Activated CD4-positive, CD25-positive, alpha-beta regulatory T cell treated with anti-CD3 and anti-CD28 coated beads, Interleukin-2, amount 50 U/mL, for 72 hours (primary cell): ENCODE results near the gene CCDC183.
"Not testable (repeated sequence)": the region's sequence is repeated elsewhere in the genome, so short reads cannot be mapped to it uniquely, and the experiment has no call there.

ENCODE experiments used
- DNase-seq: peaks from one replicate; pipeline ENCODE4 v3.0.0; 2021

The CCDC183 gene

DNA sequence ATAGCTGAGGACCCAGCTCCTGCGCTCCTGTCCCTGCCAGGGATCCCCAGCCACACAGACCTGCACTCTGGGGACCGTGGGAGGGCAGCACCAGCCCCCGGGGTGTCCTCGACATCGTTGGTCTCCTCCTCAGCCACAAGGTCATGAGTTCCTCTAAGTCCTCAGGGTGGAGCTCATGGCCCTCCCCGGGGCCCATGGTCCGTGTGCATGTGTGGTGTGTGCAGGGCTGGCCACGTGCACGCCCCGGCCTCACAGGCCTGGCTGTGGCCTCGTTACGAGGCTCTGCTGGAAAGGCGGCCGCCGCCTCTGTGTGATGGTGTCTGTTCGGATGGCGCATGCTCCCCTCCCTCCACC is 30.0 kb downstream of the CCDC183 start:
- no peak for DNase-seq

DNA sequence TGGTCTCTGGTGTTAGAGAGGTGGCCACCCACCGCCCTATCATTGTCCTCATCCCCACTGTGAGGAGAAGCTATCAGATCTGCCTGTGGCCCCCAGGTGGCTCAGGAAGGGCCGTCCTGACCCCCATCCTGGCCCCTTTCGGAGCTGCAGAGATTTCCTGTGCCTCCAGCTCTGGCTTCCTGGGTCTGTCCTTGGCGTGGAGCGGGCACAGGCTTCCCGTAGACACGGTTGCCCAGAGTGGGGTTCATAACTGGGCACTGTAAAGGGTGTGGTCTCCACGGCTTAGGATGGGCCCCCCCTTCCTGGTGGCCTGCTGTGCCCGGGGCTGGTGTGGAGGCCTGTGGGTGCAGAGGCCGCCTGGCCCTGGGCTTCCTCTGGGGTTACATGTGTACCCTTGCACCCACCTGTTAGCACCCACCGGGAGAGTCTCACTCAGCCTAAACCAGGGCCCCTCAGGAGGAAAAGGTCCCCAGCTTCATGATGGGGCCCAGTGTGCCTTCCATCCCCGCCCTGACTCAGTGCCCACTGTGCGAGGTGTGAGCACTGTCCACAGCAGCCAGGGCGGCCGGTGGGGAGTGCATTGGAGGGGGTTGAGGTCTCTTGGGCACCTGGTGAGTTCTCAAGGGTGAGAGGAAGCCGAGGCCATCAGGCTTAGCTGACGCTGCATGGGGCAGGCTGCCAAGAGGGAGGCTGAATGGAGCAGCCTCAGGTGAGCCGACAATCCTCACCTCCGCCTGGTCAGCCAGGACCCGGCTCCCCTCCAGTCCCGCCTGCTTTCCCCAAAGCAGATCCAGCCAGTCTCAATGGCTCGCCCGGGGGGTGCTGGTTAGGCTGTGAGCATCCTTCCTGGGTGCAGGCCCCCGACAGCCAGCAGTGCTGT is 30.8 kb downstream of the CCDC183 start:
- DNase-seq: no peak

GRCh38 chr9:136827794-136828473 is 31.8 kb downstream of the CCDC183 start:
- DNase-seq: no peak

GRCh38 chr9:136828474-136829140 is 32.5 kb downstream of the CCDC183 start:
- no peak for DNase-seq

DNA sequence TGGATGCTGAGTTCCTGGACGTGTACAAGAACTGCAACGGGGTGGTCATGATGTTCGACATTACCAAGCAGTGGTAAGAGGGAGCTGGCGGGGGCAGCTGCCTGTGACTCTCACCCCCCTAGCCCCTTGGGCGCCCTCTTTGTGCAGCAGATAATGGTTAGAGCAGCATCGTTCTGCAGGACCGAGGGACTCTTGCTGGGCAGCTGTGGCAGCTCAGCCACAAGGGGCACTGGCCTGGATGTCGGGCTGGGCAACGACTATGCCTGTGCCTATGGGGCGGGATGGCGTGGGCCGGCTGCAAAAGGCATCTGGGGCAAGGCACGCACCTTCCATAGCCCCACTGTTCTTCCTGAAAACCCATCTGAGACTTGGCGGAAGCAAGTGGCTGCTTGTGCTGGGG is 33.3 kb downstream of the CCDC183 start:
- DNase-seq: no peak

GRCh38 chr9:136829981-136830885 is 34.1 kb downstream of the CCDC183 start:
- no peak for DNase-seq

GRCh38 chr9:136831002-136831719 is 35.0 kb downstream of the CCDC183 start:
- DNase-seq: no peak

- no peak for DNase-seq
Measured at GRCh38 chr9:136831720-136832104, 35.6 kb downstream of the CCDC183 start.

DNA sequence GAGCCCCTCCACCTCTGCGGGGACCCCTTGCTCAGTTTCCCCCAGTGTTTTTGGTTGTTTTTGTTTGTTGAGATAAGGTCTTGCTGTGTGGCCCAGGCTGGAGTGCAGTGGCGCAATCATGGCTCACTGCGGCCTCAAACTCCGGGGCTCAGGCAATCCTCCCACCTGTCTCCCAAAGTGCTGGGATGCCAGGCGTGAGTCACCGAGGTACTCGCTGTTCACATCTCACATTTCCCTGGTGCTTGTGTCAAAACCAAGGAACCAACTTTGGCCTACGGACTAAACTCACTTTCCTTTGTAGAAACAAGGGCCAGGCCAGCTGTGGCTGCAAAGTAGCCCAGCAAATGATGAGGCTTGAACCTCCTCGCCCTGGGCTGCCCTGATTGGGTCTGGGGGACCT is 36.4 kb downstream of the CCDC183 start:
- DNase-seq: no peak

DNA sequence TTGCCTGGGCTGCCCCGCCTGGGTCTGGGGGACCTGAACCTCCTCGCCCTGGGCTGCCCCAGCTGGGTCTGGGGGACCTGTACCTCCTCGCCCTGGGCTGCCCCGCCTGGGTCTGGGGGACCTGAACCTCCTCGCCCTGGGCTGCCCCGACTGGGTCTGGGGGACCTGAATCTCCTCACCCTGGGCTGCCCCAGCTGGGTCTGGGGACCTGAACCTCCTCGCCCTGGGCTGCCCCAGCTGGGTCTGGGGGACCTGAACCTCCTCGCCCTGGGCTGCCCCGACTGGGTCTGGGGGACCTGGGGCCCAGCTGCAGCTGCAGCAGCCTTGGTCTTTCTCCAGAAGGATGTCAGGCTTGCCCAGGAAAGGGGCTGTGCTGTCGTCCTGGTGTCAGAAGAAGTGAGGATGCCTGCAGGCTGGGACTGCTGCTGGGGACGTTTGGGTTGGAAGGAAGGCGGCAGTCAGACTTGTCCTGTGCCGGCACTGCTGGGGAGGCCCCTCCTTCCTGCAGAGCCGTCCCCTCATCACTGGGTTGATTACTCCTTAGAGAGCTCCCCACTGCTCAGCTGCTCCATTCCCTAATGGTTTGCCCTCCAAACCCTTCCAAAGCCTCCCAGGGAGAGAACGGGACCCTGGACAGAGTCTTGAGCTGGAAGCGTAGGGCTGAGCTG is 37.4 kb downstream of the CCDC183 start:
- DNase-seq: not testable (repeated sequence)

GRCh38 chr9:136835162-136835931 is 39.2 kb downstream of the CCDC183 start:
- DNase-seq: no peak

DNA sequence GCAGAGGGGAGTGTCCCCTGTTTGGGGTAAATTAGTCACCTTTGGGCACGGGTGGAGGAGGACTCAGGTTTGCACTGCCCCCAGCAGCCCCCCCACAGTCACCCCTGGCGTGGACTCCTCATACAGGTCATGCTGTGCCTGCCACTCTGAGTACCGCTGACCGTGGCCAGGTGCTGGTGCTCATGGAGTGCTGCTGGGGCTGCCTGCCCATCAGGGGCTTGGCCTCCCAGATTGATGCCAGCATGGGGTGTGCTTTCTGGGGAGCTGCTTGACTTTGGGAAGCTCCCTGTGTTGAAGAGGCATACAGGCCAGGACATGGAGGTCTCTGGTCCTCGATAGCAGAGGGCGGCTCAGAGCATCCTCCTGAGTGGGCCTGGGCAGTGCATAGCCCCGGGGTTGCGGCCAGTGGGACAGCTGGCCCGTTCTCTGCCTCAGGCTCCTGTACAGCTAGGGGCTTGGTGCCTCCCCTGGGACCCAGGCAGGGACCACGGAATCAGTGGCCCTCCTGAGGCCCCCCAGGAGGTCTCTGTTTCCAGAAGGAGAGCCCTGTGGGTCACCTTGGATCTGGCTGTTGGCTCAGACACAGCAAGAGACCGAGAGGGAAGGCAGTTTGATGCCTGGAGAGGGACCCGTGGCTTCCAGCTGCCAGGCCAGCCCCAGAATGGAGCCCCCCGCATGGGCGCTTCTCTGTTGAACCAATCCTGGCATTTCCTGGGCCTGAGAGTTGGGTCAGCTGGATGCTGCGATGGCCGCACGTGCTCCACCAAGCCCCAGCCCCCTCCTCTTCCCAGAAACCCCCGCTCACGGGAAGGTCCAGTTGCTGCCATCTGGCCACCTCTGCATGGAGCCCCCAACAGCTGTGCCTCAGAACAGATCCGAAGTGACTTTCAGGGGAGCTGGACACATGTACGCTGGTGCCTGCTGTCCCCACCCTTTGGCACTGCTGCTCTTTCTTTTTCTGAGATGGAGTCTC is 40.1 kb downstream of the CCDC183 start:
- no peak for DNase-seq

DNA sequence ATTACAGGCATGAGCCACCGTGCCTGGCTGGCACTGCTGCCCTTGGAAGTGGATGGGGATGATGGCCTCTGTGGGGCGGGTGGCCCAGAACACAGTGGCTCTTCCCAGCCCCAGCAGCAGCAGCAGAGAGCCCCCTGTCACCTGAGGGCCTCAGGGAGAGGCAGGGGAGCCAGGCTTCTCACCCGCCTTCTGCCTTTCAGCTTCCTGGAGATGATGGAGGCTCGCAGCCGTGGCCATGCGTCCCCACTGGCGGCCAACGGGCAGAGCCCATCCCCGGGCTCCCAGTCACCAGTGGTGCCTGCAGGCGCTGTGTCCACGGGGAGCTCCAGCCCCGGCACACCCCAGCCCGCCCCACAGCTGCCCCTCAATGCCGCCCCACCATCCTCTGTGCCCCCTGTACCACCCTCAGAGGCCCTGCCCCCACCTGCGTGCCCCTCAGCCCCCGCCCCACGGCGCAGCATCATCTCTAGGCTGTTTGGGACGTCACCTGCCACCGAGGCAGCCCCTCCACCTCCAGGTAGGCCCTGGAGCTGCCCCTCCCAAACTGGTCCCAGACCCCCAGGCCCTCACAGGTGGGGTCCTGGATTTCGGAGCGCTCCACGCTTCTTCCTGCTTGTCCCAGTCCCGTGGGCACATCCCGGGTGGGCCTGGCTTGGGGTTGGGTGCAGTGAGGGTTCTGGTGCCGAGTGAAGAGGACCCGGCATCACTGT is 41.2 kb downstream of the CCDC183 start:
- DNase-seq: no peak

- not testable (repeated sequence) for DNase-seq
Measured at GRCh38 chr9:136837856-136838277, 41.7 kb downstream of the CCDC183 start.

DNA sequence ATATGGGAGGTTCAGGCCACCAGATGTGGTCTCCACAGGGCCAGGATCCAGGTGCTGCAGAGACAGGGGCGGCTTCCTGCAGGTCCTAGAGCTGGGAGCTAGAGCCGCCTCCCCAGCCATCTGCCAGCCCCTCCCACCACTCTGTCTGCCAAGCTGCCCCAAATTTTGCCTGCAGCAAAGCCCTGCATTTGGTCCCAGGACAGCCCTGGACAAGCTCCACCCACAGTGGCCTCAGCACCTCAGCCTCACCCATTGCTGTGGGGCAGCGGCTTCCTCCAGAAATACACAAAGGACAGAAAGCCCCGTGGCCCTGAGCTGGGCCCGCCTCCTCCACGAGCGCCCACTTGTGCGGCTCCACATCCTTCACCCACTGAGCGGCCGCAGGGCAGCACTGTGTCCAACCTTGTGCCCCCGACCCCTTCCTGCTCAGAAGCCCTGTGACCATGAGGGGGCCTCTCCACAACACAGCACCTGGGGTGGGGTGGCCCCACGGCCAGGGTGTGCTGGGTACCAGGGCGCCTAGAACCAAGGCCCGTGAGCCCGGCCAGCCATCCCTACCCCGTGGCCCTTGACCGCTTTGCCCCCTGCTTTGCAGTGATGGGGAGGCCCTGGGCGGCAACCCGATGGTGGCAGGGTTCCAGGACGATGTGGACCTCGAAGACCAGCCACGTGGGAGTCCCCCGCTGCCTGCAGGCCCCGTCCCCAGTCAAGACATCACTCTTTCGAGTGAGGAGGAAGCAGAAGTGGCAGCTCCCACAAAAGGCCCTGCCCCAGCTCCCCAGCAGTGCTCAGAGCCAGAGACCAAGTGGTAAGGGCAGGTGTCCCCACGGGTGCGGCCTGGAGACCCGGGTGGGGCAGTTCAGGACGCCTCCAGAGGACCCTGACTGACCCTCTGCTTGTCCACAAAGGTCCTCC is 42.4 kb downstream of the CCDC183 start:
- DNase-seq: no peak

DNA sequence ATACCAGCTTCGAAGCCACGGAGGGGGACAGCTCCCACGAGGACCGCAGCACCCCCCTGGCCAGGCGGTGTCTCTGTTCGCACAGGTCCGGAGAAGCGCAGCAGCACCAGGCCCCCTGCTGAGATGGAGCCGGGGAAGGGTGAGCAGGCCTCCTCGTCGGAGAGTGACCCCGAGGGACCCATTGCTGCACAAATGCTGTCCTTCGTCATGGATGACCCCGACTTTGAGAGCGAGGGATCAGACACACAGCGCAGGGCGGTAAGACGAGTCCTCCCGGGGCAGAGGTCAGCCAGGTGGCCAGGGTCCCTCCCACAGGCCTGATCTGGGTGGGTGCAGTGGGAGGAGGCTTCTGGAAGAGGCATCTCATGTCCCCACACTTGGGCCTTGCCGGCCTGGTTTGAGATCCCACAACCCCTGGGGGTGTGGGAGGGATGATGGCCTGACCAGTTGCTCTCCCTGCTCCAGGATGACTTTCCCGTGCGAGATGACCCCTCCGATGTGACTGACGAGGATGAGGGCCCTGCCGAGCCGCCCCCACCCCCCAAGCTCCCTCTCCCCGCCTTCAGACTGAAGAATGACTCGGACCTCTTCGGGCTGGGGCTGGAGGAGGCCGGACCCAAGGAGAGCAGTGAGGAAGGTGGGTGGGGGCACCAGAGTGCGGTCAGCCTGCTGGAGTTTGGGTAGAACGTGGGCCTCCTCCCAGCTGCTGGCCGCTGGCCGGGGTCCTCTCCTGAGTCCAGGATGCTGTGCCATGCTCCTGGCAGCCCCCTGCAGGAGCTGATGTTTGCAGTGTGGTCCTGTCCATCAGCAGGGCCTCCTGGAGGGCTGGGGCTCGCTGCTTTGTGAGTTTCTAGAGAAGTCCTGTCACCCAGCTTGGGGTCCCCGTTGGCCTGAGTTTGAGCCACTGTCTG is 43.3 kb downstream of the CCDC183 start:
- DNase-seq: no peak
